D341Med (cell line): ENCODE measurements around the gene NUS1.
"Not testable (repeated sequence)": the region's sequence is repeated elsewhere in the genome, so short reads cannot be mapped to it uniquely, and the experiment has no call there.

ENCODE experiments used
- DNase-seq: peaks from one replicate; pipeline ENCODE4 v3.0.0; 2012; ENCODE audit warnings: low spot score

Gene NUS1

GRCh38 chr6:117674991-117675657, at the start of gene NUS1:
TSS of gene NUS1 (plus strand) at chr6:117675469. CDS start at chr6:117675671, 202 bp downstream.
- peak; percentile 97 for DNase-seq

GRCh38 chr6:117627533-117627932, 47.7 kb upstream of the NUS1 start:
- DNase-seq: no peak

GRCh38 chr6:117629119-117629660, 46.1 kb upstream of the NUS1 start:
- no peak for DNase-seq

- no peak for DNase-seq
Measured at GRCh38 chr6:117637770-117638169, 37.5 kb upstream of the NUS1 start.

GRCh38 chr6:117642976-117643375, 32.3 kb upstream of the NUS1 start:
- DNase-seq: no peak

GRCh38 chr6:117651984-117652383, 23.3 kb upstream of the NUS1 start:
- DNase-seq: not testable (repeated sequence)

GRCh38 chr6:117653949-117654348, 21.3 kb upstream of the NUS1 start:
- DNase-seq: no peak

GRCh38 chr6:117655380-117655779, 19.9 kb upstream of the NUS1 start:
- no peak for DNase-seq

GRCh38 chr6:117666881-117667280, 8.4 kb upstream of the NUS1 start:
- DNase-seq: no peak

GRCh38 chr6:117668736-117669135, 6.5 kb upstream of the NUS1 start:
- no peak for DNase-seq

- no peak for DNase-seq
Measured at GRCh38 chr6:117674503-117674902, 766 bp upstream of the NUS1 start.

- peak; percentile 37 for DNase-seq
Measured at GRCh38 chr6:117675658-117676301, 511 bp downstream of the NUS1 start.

- DNase-seq: no peak
Measured at GRCh38 chr6:117676577-117677218, 1.4 kb downstream of the NUS1 start.

GRCh38 chr6:117677553-117678141, 2.4 kb downstream of the NUS1 start:
- no peak for DNase-seq

- no peak for DNase-seq
Measured at GRCh38 chr6:117681162-117681741, 6.0 kb downstream of the NUS1 start.

- no peak for DNase-seq
Measured at GRCh38 chr6:117684749-117685148, 9.5 kb downstream of the NUS1 start.

GRCh38 chr6:117685359-117685758, 10.1 kb downstream of the NUS1 start:
- no peak for DNase-seq

GRCh38 chr6:117687021-117687648, 11.9 kb downstream of the NUS1 start:
- DNase-seq: no peak

GRCh38 chr6:117689584-117689983, 14.3 kb downstream of the NUS1 start:
- not testable (repeated sequence) for DNase-seq

GRCh38 chr6:117706504-117706903, 31.2 kb downstream of the NUS1 start:
- DNase-seq: no peak

- DNase-seq: not testable (repeated sequence)
Measured at GRCh38 chr6:117706936-117707509, 31.8 kb downstream of the NUS1 start.
